Left lung (tissue), 10 donors: Measurements from ENCODE around the gene NT5M. TPM values are rescaled to one million over a fixed set of nuclear protein-coding genes. Genes with fewer than 3 reads are reported as not detected.

ENCODE experiments used
- ATAC-seq: fragments of 200-7000 bp; cut with Tn5 transposase; one replicate; pipeline ENCODE4 v1.9.1; 2020; ENCODE audit warnings: moderate library complexity
- DNase-seq, 4 donors: peaks; one replicate each; pipeline ENCODE4 v3.0.0-alpha.2; 2013 to 2020
- H3K27ac ChIP-seq, 2 donors: fragments of 200-600 bp; sonication (generic) in 1 of 2; one replicate each; pipeline versions ENCODE4 v1.5.0 to v1.8.0; 2020 to 2021
- H3K27me3 ChIP-seq, 2 donors: fragments of 200-600 bp; sonication (generic) in 1 of 2; one replicate each; pipeline versions ENCODE4 v1.5.0 to v1.8.0; 2020 to 2021
- H3K36me3 ChIP-seq, 2 donors: fragments of 200-600 bp; sonication (generic) in 1 of 2; one replicate each; pipeline versions ENCODE4 v1.5.0 to v1.8.0; 2020 to 2021
- H3K4me1 ChIP-seq, 2 donors: fragments of 200-600 bp; one replicate each; pipeline ENCODE4 v1.8.0; 2021
- H3K4me3 ChIP-seq, 2 donors: fragments of 200-600 bp; sonication (generic) in 1 of 2; one replicate each; pipeline versions ENCODE4 v1.5.0 to v1.8.0; 2020 to 2021; ENCODE audit warnings: mild to moderate bottlenecking in 1 of 2
- H3K9me3 ChIP-seq, 2 donors: fragments of 200-600 bp; sonication (generic) in 1 of 2; one replicate each; pipeline versions ENCODE4 v1.5.0 to v1.8.0; 2020 to 2021
- intact Hi-C, 2 donors: fragments of 100-400 bp; cut with DNase I; formaldehyde crosslinking; loops; one replicate each; pipeline versions ENCODE4 v1.11.2 to v1.14.2; 2022
- polyA plus RNA-seq, 6 donors: library from polyadenylated mRNA; unstranded; fragments of 120-200 nt; gene quantifications; one replicate each; pipeline ENCODE4 v1.2.1, GENCODE V29; 2013; ENCODE audit not compliant: insufficient read length in 6 of 6
- total RNA-seq, 2 donors: library from RNA; stranded (reverse); fragmentation: NEBNext Ultra II Directional; extraction: Animal tissue kit (Norgen Biotek cat#: 25700); gene quantifications; one replicate each; pipeline ENCODE4 v1.2.1, GENCODE V29; 2021
- TF ChIP-seq, protein P1 (sequence below), 2 donors: fragments of 200-600 bp; sonication (generic) in 1 of 2; IDR thresholded peaks; one replicate each; pipeline versions ENCODE4 v1.5.0 to v1.8.0; 2021; ENCODE audit warnings: antibody characterized with exemption in 2 of 2
- donor health status: DM: no; HTN: yes; CAD: no.
- donor health status: DM: no; HTN: no; CAD: no.

Gene NT5M
- total and polyA plus RNA-seq, 8 donors = 1.5 to 5.4 (median 3.8) TPM

- ATAC-seq = no peak
- intact Hi-C loops = no loop called here
- H3K27me3 ChIP-seq = no peaks in the 10 kb centered on the region
- no peak overlapping the region for H3K27ac ChIP-seq
- no peaks in the 10 kb centered on the region for H3K9me3 ChIP-seq
- peak in 1 of 4 donors; percentile 34 for DNase-seq
- peaks cover 5 to 6% of the 10 kb centered on the region in 2 donors for H3K4me1 ChIP-seq
- TF ChIP-seq, protein P1, sequence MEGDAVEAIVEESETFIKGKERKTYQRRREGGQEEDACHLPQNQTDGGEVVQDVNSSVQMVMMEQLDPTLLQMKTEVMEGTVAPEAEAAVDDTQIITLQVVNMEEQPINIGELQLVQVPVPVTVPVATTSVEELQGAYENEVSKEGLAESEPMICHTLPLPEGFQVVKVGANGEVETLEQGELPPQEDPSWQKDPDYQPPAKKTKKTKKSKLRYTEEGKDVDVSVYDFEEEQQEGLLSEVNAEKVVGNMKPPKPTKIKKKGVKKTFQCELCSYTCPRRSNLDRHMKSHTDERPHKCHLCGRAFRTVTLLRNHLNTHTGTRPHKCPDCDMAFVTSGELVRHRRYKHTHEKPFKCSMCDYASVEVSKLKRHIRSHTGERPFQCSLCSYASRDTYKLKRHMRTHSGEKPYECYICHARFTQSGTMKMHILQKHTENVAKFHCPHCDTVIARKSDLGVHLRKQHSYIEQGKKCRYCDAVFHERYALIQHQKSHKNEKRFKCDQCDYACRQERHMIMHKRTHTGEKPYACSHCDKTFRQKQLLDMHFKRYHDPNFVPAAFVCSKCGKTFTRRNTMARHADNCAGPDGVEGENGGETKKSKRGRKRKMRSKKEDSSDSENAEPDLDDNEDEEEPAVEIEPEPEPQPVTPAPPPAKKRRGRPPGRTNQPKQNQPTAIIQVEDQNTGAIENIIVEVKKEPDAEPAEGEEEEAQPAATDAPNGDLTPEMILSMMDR (IDR thresholded peaks at IDR 0.05) = no peak
- no peak overlapping the region for H3K4me3 ChIP-seq
- H3K36me3 ChIP-seq = no peaks in the 10 kb centered on the region
Measured at GRCh38 chr17:17365476-17366110, 62.4 kb downstream of the NT5M start.

GRCh38 chr17:17366235-17366634 is 63.1 kb downstream of the NT5M start:
- Histone ChIP-seq H3K27ac (no peak overlapping the region), H3K27me3 (no peaks in the 10 kb centered on the region), H3K4me1 (peaks cover 5 to 6% of the 10 kb centered on the region in 2 donors), H3K9me3 (no peaks in the 10 kb centered on the region), H3K4me3 (no peak overlapping the region), H3K36me3 (no peaks in the 10 kb centered on the region)
- TF ChIP-seq, protein P1 (IDR thresholded peaks at IDR 0.05) = no peak
- intact Hi-C loops = no loop called here
- ATAC-seq (no peak), DNase-seq (no peak)

DNA sequence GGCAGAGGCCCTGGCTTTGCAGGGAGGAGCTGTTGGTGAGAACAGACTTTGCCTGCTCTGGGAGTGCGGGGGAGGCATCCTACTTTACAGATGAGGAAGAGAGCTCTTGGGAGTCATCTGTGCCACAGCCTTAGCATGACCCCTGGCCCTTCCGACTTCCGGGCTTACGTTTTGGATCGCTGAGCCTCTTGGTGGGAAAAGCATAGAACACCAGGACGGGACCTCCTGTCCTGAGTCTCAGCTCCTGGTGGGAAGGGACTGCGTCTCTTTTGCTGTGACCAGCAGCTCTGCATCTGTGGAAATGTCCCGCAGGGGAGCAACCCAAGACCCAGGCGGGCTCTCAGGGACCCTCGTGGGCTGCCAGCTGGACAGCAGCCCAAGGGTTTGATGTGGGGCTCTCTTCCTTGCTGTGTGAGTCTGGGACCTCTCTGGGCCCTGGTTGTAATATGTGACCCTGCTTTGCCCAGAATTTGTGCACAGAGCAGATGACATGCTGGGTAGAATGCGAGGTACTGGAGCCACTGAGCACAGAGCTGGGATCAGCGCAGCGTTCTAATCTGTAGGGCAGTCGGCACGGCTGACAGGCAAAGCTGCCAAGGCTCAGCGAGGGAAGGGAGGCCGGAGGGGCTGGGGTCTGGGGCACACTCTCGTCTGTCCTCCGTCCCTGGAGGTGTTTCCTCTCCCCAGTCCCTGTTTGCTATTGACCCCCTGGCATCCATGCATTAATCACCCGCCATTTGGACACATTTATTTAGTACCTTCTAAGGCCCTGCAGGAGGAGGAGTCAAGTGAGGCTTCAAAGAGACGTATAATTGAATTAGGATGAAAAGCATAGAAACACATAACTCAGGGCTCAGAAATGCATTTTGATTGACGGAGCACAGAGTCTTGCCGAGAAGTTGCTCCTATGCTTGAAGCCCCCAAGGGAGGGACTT is 64.0 kb downstream of the NT5M start:
- Histone ChIP-seq H3K36me3 (no peaks in the 10 kb centered on the region), H3K27ac (no peak overlapping the region), H3K4me1 (peaks cover 5 to 6% of the 10 kb centered on the region in 2 donors), H3K4me3 (no peak overlapping the region), H3K27me3 (no peaks in the 10 kb centered on the region), H3K9me3 (no peaks in the 10 kb centered on the region)
- DNase-seq (peak in 1 of 4 donors; percentile 36), ATAC-seq (no peak)
- intact Hi-C loops = no loop called here
- TF ChIP-seq, protein P1 (IDR thresholded peaks at IDR 0.05) = no peak

DNA sequence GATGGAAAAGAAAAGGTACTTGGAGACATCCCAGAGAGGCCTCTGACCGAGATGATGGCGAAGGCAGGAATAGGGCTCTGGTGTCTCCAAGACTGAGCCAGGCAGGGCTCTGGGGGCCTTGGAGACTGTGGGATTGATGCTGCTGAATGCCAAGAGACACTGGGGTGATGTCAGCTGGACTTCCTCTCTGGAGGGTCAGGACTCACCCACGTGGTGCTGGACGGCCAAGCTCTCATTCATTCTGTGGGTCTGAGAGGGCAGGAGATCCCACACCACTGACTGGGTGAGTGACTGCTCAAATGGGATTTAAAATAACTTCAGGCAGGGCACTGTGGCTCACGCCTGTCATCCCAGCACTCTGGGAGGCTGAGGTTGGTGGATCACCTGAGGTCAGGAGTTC is 64.8 kb downstream of the NT5M start:
- intact Hi-C loops = no loop called here
- ATAC-seq (no peak), DNase-seq (peak in 1 of 4 donors; percentile 20)
- H3K4me3 ChIP-seq = no peak overlapping the region
- no peaks in the 10 kb centered on the region for H3K9me3 ChIP-seq
- no peaks in the 10 kb centered on the region for H3K27me3 ChIP-seq
- TF ChIP-seq, protein P1 (IDR thresholded peaks at IDR 0.05) = no peak
- H3K36me3 ChIP-seq = no peaks in the 10 kb centered on the region
- H3K4me1 ChIP-seq = peaks cover 5 to 6% of the 10 kb centered on the region in 2 donors
- no peak overlapping the region for H3K27ac ChIP-seq

GRCh38 chr17:17370711-17371110 is 67.5 kb downstream of the NT5M start:
- Histone ChIP-seq H3K27me3 (no peaks in the 10 kb centered on the region), H3K27ac (no peak overlapping the region), H3K4me1 (peaks cover 2 to 3% of the 10 kb centered on the region in 2 donors), H3K4me3 (no peak overlapping the region), H3K9me3 (no peaks in the 10 kb centered on the region), H3K36me3 (no peaks in the 10 kb centered on the region)
- ATAC-seq (no peak), DNase-seq (peak in 1 of 4 donors; percentile 51)
- intact Hi-C loops = no loop called here
- TF ChIP-seq, protein P1 (IDR thresholded peaks at IDR 0.05) = no peak
